ENCODE results near the gene H3-3A. TPM values are rescaled to one million over a fixed set of nuclear protein-coding genes. Genes with fewer than 3 reads are reported as not detected.

The H3-3A gene
- polyA plus RNA-seq, 1 of the 3 experiments (the other 2 are of a cell fraction) = 315 TPM

- ChIA-PET POLR2A (no interaction called here), CTCF (interaction anchor here (1.5 to 2.5 kb wide), 2 partner anchors 51 to 55 kb away, joined by 4 to 17 read pairs; no protein-coding TSS in a partner anchor)
- WGBS (ENCODE audit: low lambda C conversion rate) = 92% methylated on average over 11 of the region's 13 CpGs
- H3K36me3 ChIP-seq (replicated peaks in 1 of 2; ENCODE audit: control insufficient read depth in 1 of 2, insufficient read depth in 2 of 2, low read length in 1 of 2) = peaks cover 73 to 76% of the 10 kb centered on the region in 2 experiments
- no peak overlapping the region for H3K4me2 ChIP-seq
- H3K9ac ChIP-seq = no peak overlapping the region
- peaks cover 68% of the 10 kb centered on the region for H4K20me1 ChIP-seq (ENCODE audit: insufficient read depth)
- no peak for TF ChIP-seq EP300 (IDR thresholded peaks at IDR 0.05; ENCODE audit: borderline replicate concordance in 1 of 2, low read depth in 1 of 2, low read length in 1 of 2)
- no peak for TF ChIP-seq FOXJ3 (CRISPR knock-in tag; IDR thresholded peaks at IDR 0.05)
- no peaks in the 10 kb centered on the region for H3K27me3 ChIP-seq (ENCODE audit: insufficient read depth)
- H3K79me2 ChIP-seq (ENCODE audit: insufficient read depth) = peaks cover 68% of the 10 kb centered on the region
- H3K9me3 ChIP-seq = no peaks in the 10 kb centered on the region
- DNase-seq = no peak
- peaks cover 25% of the 10 kb centered on the region for H3F3A ChIP-seq (replicated peaks; ENCODE audit: insufficient read depth)
- H3K4me1 ChIP-seq (ENCODE audit: control insufficient read depth in 1 of 2, insufficient read depth in 2 of 2, low read depth in 1 of 2, low read length in 1 of 2) = peaks cover 20 to 23% of the 10 kb centered on the region in 2 experiments; a peak in 3 of 4 replicates
- no peak overlapping the region for H3K27ac ChIP-seq (ENCODE audit: low read depth in 2 of 2, low read length in 1 of 2)
- H3K9me2 ChIP-seq = no peaks in the 10 kb centered on the region
- no peak overlapping the region for H2AFZ ChIP-seq (ENCODE audit: low read depth)
- H3K4me3 ChIP-seq (ENCODE audit: low read depth in 2 of 2, low read length in 1 of 2) = no peak overlapping the region
Measured at GRCh38 chr1:226069811-226070489, 7.4 kb downstream of the H3-3A start.

GRCh38 chr1:226072347-226072746, 9.8 kb downstream of the H3-3A start:
- Histone ChIP-seq H3K9me3 (no peaks in the 10 kb centered on the region), H3K4me2 (no peak overlapping the region), H3K9me2 (no peaks in the 10 kb centered on the region), H3K79me2 (ENCODE audit: insufficient read depth) (peaks cover 44% of the 10 kb centered on the region), H3K9ac (no peak overlapping the region), H3K27me3 (ENCODE audit: insufficient read depth) (no peaks in the 10 kb centered on the region), H4K20me1 (ENCODE audit: insufficient read depth) (peaks cover 44% of the 10 kb centered on the region), H2AFZ (ENCODE audit: low read depth) (no peak overlapping the region), H3K4me3 (ENCODE audit: low read depth in 2 of 2, low read length in 1 of 2) (no peak overlapping the region), H3K36me3 (replicated peaks in 1 of 2; ENCODE audit: control insufficient read depth in 1 of 2, insufficient read depth in 2 of 2, low read length in 1 of 2) (peaks cover 50 to 59% of the 10 kb centered on the region in 2 experiments), H3F3A (replicated peaks; ENCODE audit: insufficient read depth) (peaks cover 28% of the 10 kb centered on the region), H3K4me1 (ENCODE audit: control insufficient read depth in 1 of 2, insufficient read depth in 2 of 2, low read depth in 1 of 2, low read length in 1 of 2) (0 out of 4 replicates have a peak, but pooled peaks cover 0 to under 1% of the 10 kb centered on the region in 2 experiments), H3K27ac (ENCODE audit: low read depth in 2 of 2, low read length in 1 of 2) (no peak overlapping the region)
- WGBS (ENCODE audit: low lambda C conversion rate) = 86% methylated on average over 4 of the region's 4 CpGs
- no peak for DNase-seq
- TF ChIP-seq NRF1 (IDR thresholded peaks at IDR 0.05; ENCODE audit: low read depth, low read length) (no peak), EZH2phosphoT487 (IDR thresholded peaks at IDR 0.05; ENCODE audit: borderline replicate concordance, low read depth) (no peak), ELF1 (IDR thresholded peaks at IDR 0.05) (no peak), FOXJ3 (CRISPR knock-in tag; IDR thresholded peaks at IDR 0.05) (no peak), RFX5 (IDR thresholded peaks at IDR 0.05; ENCODE audit: low read length) (no peak), FOSL2 (IDR thresholded peaks at IDR 0.05; ENCODE audit: borderline replicate concordance, low read depth) (no peak), USF2 (IDR thresholded peaks at IDR 0.05; ENCODE audit: borderline replicate concordance, low read depth, low read length) (no peak), CTCF (IDR thresholded peaks at IDR 0.05) (no peak)
- ChIA-PET CTCF (interaction anchor here (0.7 kb wide), 1 partner anchor 9 kb away, joined by 3 read pairs; no protein-coding TSS in a partner anchor), POLR2A (no interaction called here)
